CD4-positive, alpha-beta T cell (primary cell): Measurements from ENCODE around the gene SFXN5. TPM values are rescaled to one million over a fixed set of nuclear protein-coding genes. Genes with fewer than 3 reads are reported as not detected.
"Not testable (repeated sequence)": the region's sequence is repeated elsewhere in the genome, so short reads cannot be mapped to it uniquely, and the experiment has no call there.

Experiments used
- ATAC-seq: fragments of 200-7000 bp; cut with Tn5 transposase; one replicate; pipeline ENCODE4 v1.10.0; 2022; ENCODE audit warnings: mild to moderate bottlenecking; ENCODE audit not compliant: poor library complexity
- CTCF ChIA-PET: fragments of 350-600 bp; sonication (Branson Sonifier 250); formaldehyde crosslinking; loops from one replicate; lab custom pipeline; 2021; ENCODE audit warnings: antibody characterized with exemption, inconsistent platforms; lab: Charles Lee
- POLR2A ChIA-PET: fragments of 350-600 bp; sonication (Branson Sonifier 250); formaldehyde crosslinking; loops from one replicate; lab custom pipeline; 2021; ENCODE audit warnings: antibody characterized with exemption, inconsistent platforms; lab: Charles Lee
- DNase-seq, 14 experiments: peaks; one replicate each; pipeline ENCODE4 v3.0.0-alpha.2; 2013 to 2020; ENCODE audit warnings: mixed read lengths in 2 of 14
- H3K27ac ChIP-seq, 2 donors: one replicate each; pipeline versions ENCODE4 v1.5.1 to v1.7.0; 2013; ENCODE audit warnings: low read length in 2 of 2, low read depth in 1 of 2, mild to moderate bottlenecking in 1 of 2
- H3K27me3 ChIP-seq, 2 experiments: 1 replicate in 1 of 2; 2 replicates in 1 of 2; pipeline versions ENCODE4 v1.6.1 to v1.7.0; 2013; ENCODE audit warnings: low read length in 2 of 2, control low read depth in 1 of 2, mild to moderate bottlenecking in 1 of 2, moderate library complexity in 1 of 2; ENCODE audit not compliant: insufficient read depth in 2 of 2, control insufficient read depth in 1 of 2
- H3K36me3 ChIP-seq: one replicate; pipeline ENCODE4 v1.6.1; 2013; ENCODE audit warnings: low read length, control low read depth; ENCODE audit not compliant: insufficient read depth
- H3K4me1 ChIP-seq: one replicate; pipeline ENCODE4 v1.6.1; 2013; ENCODE audit warnings: low read length, control low read depth; ENCODE audit not compliant: insufficient read depth
- H3K4me3 ChIP-seq: one replicate; pipeline ENCODE4 v1.5.1; 2013; ENCODE audit warnings: mild to moderate bottlenecking, low read length, moderate library complexity
- H3K9me3 ChIP-seq, 2 experiments: 1 replicate in 1 of 2; 2 replicates in 1 of 2; pipeline versions ENCODE4 v1.6.1 to v1.7.0; 2013; ENCODE audit warnings: low read length in 2 of 2, mild to moderate bottlenecking in 2 of 2, control low read depth in 1 of 2, moderate library complexity in 1 of 2; ENCODE audit not compliant: control insufficient read depth in 1 of 2, insufficient read depth in 1 of 2
- H3K27ac Mint-ChIP-seq: one replicate; pipeline ENCODE4 v1.8.0; 2020; ENCODE audit warnings: mixed read lengths
- H3K27me3 Mint-ChIP-seq: one replicate; pipeline ENCODE4 v1.8.0; 2021; ENCODE audit warnings: mixed read lengths
- H3K36me3 Mint-ChIP-seq: one replicate; pipeline ENCODE4 v1.8.0; 2021; ENCODE audit warnings: low read depth, mixed read lengths
- H3K4me1 Mint-ChIP-seq: one replicate; pipeline ENCODE4 v1.8.0; 2021; ENCODE audit warnings: low read depth, mixed read lengths
- H3K4me3 Mint-ChIP-seq: one replicate; pipeline ENCODE4 v1.8.0; 2020; ENCODE audit warnings: mild to moderate bottlenecking, mixed read lengths
- H3K9me3 Mint-ChIP-seq: one replicate; pipeline ENCODE4 v1.8.0; 2020; ENCODE audit warnings: mixed read lengths
- CTCF ChIP-seq: fragments of 200-600 bp; IDR thresholded peaks from one replicate; pipeline ENCODE4 v1.8.0; 2022; ENCODE audit warnings: antibody characterized with exemption, mild to moderate bottlenecking
- intact Hi-C, 2 experiments: fragments of 100-400 bp; cut with DNase I in 1 of 2; cut with micrococcal nuclease in 1 of 2; formaldehyde crosslinking; loops; one replicate each; pipeline versions ENCODE4 v1.15.1 to v1.9.0; 2023 to 2025; cut with DNase I, micrococcal nuclease
- total RNA-seq, 174 experiments: library from RNA in 2 of 174; stranded (reverse) in 2 of 174; gene quantifications; one replicate each; pipeline ENCODE4 v1.2.3 and lab custom pipeline; 2021 to 2026

SFXN5 gene
- total RNA-seq, 2 experiments from 2014 or later: 5.1 to 5.4 TPM

GRCh38 chr2:73099486-73099885, 28.0 kb upstream of the SFXN5 start:
- intact Hi-C loops: no loop called here
- Mint-ChIP-seq H3K4me1 (peaks cover 6% of the 10 kb centered on the region), H3K36me3 (no peaks in the 10 kb centered on the region), H3K27ac (no peak overlapping the region), H3K4me3 (no peak overlapping the region), H3K27me3 (no peaks in the 10 kb centered on the region), H3K9me3 (no peaks in the 10 kb centered on the region)
- H3K4me1 ChIP-seq: peaks cover 16% of the 10 kb centered on the region
- ChIA-PET POLR2A (interaction anchor here (1.6 kb wide), 1 partner anchor 13 kb away, joined by 7 read pairs; the partner anchor contains the start of gene RAB11FIP5), CTCF (interaction anchor here (1.1 kb wide), 1 partner anchor 13 kb away, joined by 3 read pairs; no protein-coding TSS in a partner anchor)
- no peak for DNase-seq
- no peak for ATAC-seq
- H3K4me3 ChIP-seq: no peak overlapping the region
- no peaks in the 10 kb centered on the region for H3K9me3 ChIP-seq
- TF ChIP-seq CTCF: no peak
- no peak overlapping the region for H3K27ac ChIP-seq
- H3K27me3 ChIP-seq: no peaks in the 10 kb centered on the region
- H3K36me3 ChIP-seq: peaks cover 2% of the 10 kb centered on the region

DNA sequence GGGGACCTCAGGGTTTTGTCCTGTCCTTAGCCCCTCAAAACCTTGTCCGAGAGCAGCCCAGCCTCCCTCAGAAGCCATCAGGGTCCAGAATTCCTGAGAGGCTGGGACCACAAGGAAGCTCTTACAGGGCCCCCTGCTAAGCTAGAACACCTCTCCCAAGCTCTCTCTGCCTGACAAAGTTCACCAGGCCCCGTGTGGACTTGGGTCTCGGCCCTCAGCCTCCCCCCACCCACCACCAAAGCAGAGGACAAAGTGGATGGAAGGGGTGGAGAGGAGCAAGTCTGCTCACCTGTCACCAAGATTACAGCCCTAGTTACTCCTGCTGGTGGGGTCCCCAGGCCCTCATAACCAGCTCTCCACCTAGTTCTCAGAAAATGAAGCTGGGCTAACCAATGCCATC, 24.4 kb upstream of the SFXN5 start:
- Histone ChIP-seq H3K27ac (no peak overlapping the region), H3K36me3 (no peaks in the 10 kb centered on the region), H3K4me3 (no peak overlapping the region), H3K27me3 (no peaks in the 10 kb centered on the region), H3K4me1 (peaks cover 3% of the 10 kb centered on the region), H3K9me3 (no peaks in the 10 kb centered on the region)
- Mint-ChIP-seq H3K9me3 (no peaks in the 10 kb centered on the region), H3K36me3 (no peaks in the 10 kb centered on the region), H3K27ac (no peak overlapping the region), H3K4me1 (no peaks in the 10 kb centered on the region), H3K4me3 (no peak overlapping the region), H3K27me3 (no peaks in the 10 kb centered on the region)
- no peak for TF ChIP-seq CTCF
- no peak for ATAC-seq
- CTCF ChIA-PET: interaction anchor here (0.7 kb wide), 1 partner anchor 81 kb away, joined by 3 read pairs; no protein-coding TSS in a partner anchor
- no peak for DNase-seq
- intact Hi-C loops: no loop called here
- POLR2A ChIA-PET: no interaction called here

- H3K4me1 ChIP-seq, H3K27ac Mint-ChIP-seq, H3K9me3 Mint-ChIP-seq, ATAC-seq, intact Hi-C loops, H3K4me3 Mint-ChIP-seq, POLR2A ChIA-PET, H3K9me3 ChIP-seq, H3K27me3 Mint-ChIP-seq, H3K4me3 ChIP-seq, DNase-seq, H3K27me3 ChIP-seq, H3K27ac ChIP-seq, H3K36me3 ChIP-seq, H3K36me3 Mint-ChIP-seq, H3K4me1 Mint-ChIP-seq: not testable (repeated sequence)
- CTCF ChIA-PET: interaction anchor here (0.8 kb wide), 1 partner anchor 84 kb away, joined by 3 read pairs; no protein-coding TSS in a partner anchor
Measured at GRCh38 chr2:73093601-73094218, 22.2 kb upstream of the SFXN5 start.
